CD4-positive, alpha-beta memory T cell (primary cell): ENCODE measurements around the gene ATAD3B. TPM values are rescaled to one million over a fixed set of nuclear protein-coding genes. Genes with fewer than 3 reads are reported as not detected.

ENCODE experiments used
- CTCF ChIA-PET: fragments of 350-600 bp; sonication (Branson Sonifier 250); formaldehyde crosslinking; loops from one replicate; lab custom pipeline; 2021; ENCODE audit warnings: inconsistent platforms; ENCODE audit not compliant: partially characterized antibody; lab: Charles Lee
- POLR2A ChIA-PET: fragments of 350-600 bp; sonication (Branson Sonifier 250); formaldehyde crosslinking; loops from one replicate; lab custom pipeline; 2021; ENCODE audit not compliant: partially characterized antibody; lab: Charles Lee
- DNase-seq, 5 donors: peaks; one replicate each; pipeline versions ENCODE4 v3.0.0 to v3.0.0-alpha.2; 2020 to 2022; ENCODE audit warnings: mixed read lengths in 1 of 5
- H3K27ac ChIP-seq: one replicate; pipeline ENCODE4 v1.7.0; 2013; ENCODE audit warnings: low read depth, low read length
- H3K27me3 ChIP-seq: 2 replicates; pipeline ENCODE4 v1.7.0; 2013; ENCODE audit warnings: mild to moderate bottlenecking, low read length, moderate library complexity; ENCODE audit not compliant: insufficient read depth
- H3K36me3 ChIP-seq: 2 replicates; pipeline ENCODE4 v1.7.0; 2013; ENCODE audit warnings: mild to moderate bottlenecking, low read length, moderate library complexity; ENCODE audit not compliant: insufficient read depth
- H3K4me1 ChIP-seq: 2 replicates; pipeline ENCODE4 v1.7.0; 2013; ENCODE audit warnings: mild to moderate bottlenecking, low read length, moderate library complexity; ENCODE audit not compliant: insufficient read depth
- H3K4me3 ChIP-seq, 2 donors: one replicate each; pipeline ENCODE4 v1.7.0; 2013; ENCODE audit warnings: low read length in 2 of 2, mild to moderate bottlenecking in 1 of 2
- H3K9me3 ChIP-seq, 2 donors: one replicate each; pipeline ENCODE4 v1.7.0; 2013; ENCODE audit warnings: low read length in 2 of 2, control low read depth in 1 of 2; ENCODE audit not compliant: control insufficient read depth in 1 of 2
- H3K27ac Mint-ChIP-seq, 7 donors: one replicate each; pipeline ENCODE4 v1.8.0; 2020 to 2021; ENCODE audit warnings: mixed read lengths in 7 of 7, mild to moderate bottlenecking in 6 of 7, inconsistent platforms in 3 of 7, moderate library complexity in 3 of 7
- H3K27me3 Mint-ChIP-seq, 2 donors: one replicate each; pipeline ENCODE4 v1.8.0; 2020 to 2021; ENCODE audit warnings: mixed read lengths in 2 of 2
- H3K36me3 Mint-ChIP-seq, 2 donors: one replicate each; pipeline ENCODE4 v1.8.0; 2020 to 2021; ENCODE audit warnings: mixed read lengths in 2 of 2, inconsistent platforms in 1 of 2, mild to moderate bottlenecking in 1 of 2
- H3K4me1 Mint-ChIP-seq, 4 donors: one replicate each; pipeline ENCODE4 v1.8.0; 2020 to 2021; ENCODE audit warnings: mixed read lengths in 4 of 4, mild to moderate bottlenecking in 1 of 4
- H3K4me3 Mint-ChIP-seq, 8 donors: one replicate each; pipeline ENCODE4 v1.8.0; 2020 to 2021; ENCODE audit warnings: mixed read lengths in 8 of 8, mild to moderate bottlenecking in 7 of 8, moderate library complexity in 6 of 8, inconsistent platforms in 3 of 8
- H3K9me3 Mint-ChIP-seq, 8 donors: one replicate each; pipeline ENCODE4 v1.8.0; 2020 to 2021; ENCODE audit warnings: mixed read lengths in 8 of 8, mild to moderate bottlenecking in 5 of 8, inconsistent platforms in 3 of 8, moderate library complexity in 1 of 8
- intact Hi-C: fragments of 100-400 bp; cut with micrococcal nuclease; formaldehyde crosslinking; loops from one replicate; pipeline ENCODE4 v1.15.1; 2023
- polyA plus RNA-seq, 2 donors: library from polyadenylated mRNA; unstranded; fragments of 300-500 nt; fragmentation: Illumina TruSeq; gene quantifications; one replicate each; pipeline ENCODE4 v1.2.3, GENCODE V29; 2021
- total RNA-seq, 2 experiments: library from RNA; stranded (reverse); gene quantifications; one replicate each; pipeline ENCODE4 v1.2.3, GENCODE V29; 2021

The ATAD3B gene
- total and polyA plus RNA-seq, 4 experiments from 2014 or later = 2.9 to 53.8 (median 29.6) TPM

GRCh38 chr1:1434131-1434823 lies 37.3 kb upstream of the ATAD3B start:
- no peak overlapping the region for H3K4me3 ChIP-seq
- peak overlapping the region in 1 of 8 donors; percentile 77 for H3K4me3 Mint-ChIP-seq
- H3K4me1 Mint-ChIP-seq = peaks cover 0 to 8% (median under 1%) of the 10 kb centered on the region in 4 donors
- H3K36me3 ChIP-seq = no peaks in the 10 kb centered on the region
- peaks cover 7% of the 10 kb centered on the region for H3K4me1 ChIP-seq
- H3K27me3 Mint-ChIP-seq = peaks cover 12 to 14% of the 10 kb centered on the region in 2 donors
- no peaks in the 10 kb centered on the region for H3K9me3 Mint-ChIP-seq
- H3K27ac ChIP-seq = no peak overlapping the region
- peak in 1 of 5 donors; percentile 37 for DNase-seq
- no peak overlapping the region for H3K27ac Mint-ChIP-seq
- intact Hi-C loops = no loop called here
- POLR2A ChIA-PET = no interaction called here
- peaks cover 24% of the 10 kb centered on the region for H3K27me3 ChIP-seq
- no peaks in the 10 kb centered on the region for H3K9me3 ChIP-seq
- CTCF ChIA-PET = no interaction called here
- H3K36me3 Mint-ChIP-seq = no peaks in the 10 kb centered on the region

- intact Hi-C loops = no loop called here
- no peak for DNase-seq
- CTCF ChIA-PET = no interaction called here
- Mint-ChIP-seq H3K4me1 (peaks cover 0 to 8% (median under 1%) of the 10 kb centered on the region in 4 donors), H3K36me3 (no peaks in the 10 kb centered on the region), H3K27me3 (peaks cover 10 to 12% of the 10 kb centered on the region in 2 donors), H3K9me3 (no peaks in the 10 kb centered on the region), H3K27ac (no peak overlapping the region), H3K4me3 (peak overlapping the region in 2 of 8 donors; percentile 15 to 77)
- POLR2A ChIA-PET = no interaction called here
- Histone ChIP-seq H3K4me3 (no peak overlapping the region), H3K27ac (no peak overlapping the region), H3K4me1 (peaks cover 7% of the 10 kb centered on the region), H3K9me3 (no peaks in the 10 kb centered on the region), H3K36me3 (no peaks in the 10 kb centered on the region), H3K27me3 (peaks cover 24% of the 10 kb centered on the region)
Observed at GRCh38 chr1:1434824-1435105, 36.8 kb upstream of the ATAD3B start.

DNA sequence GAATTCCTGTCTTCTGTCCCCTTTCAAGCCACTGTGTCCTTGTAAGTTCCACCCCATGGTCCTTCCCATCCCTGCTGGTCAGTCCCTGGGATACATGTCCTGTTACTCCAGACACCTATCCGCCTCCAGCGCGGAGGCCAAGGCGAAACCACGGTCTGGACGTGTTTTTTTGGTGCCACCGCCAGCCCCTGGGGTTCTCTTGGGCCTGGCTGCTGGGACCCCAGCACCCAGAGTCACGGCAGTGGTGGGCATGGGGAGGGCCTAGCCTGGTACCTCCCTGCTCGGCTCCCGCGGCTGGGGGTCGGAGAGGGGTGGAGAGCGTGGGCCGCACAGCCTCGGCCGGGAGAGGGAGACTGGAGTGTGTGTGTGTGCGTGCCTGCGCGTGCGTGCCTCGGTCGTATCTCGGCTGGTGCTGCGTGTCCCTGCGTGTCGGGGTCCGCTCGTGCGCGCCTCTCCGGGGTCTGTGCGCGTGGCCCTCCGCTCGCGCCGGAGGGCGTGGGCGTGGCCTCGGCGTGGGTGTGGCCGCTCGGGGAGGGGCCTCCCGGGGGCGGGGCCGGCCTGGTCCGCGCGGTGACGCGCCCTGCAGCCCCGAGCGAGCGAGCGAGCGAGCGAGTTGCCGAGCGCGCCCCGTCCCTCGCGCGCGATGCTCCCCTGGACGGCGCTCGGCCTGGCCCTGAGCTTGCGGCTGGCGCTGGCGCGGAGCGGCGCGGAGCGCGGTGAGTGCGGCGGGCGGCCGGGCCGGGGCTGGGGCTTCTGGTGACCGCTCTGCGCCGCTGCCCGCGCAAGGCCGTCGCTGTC lies 36.3 kb upstream of the ATAD3B start, which contains the start of gene VWA1:
Gene VWA1, plus strand, starts transcription at position 585 of the 798 bp plus-strand sequence. Its CDS starts 59 bp downstream, at position 644.
- intact Hi-C loops = no loop called here
- Histone ChIP-seq H3K4me1 (peaks cover 7% of the 10 kb centered on the region), H3K36me3 (no peaks in the 10 kb centered on the region), H3K9me3 (no peaks in the 10 kb centered on the region), H3K27me3 (peaks cover 24% of the 10 kb centered on the region), H3K27ac (no peak within 1 kb of the TSS), H3K4me3 (no peak within 1 kb of the TSS)
- H3K27me3 Mint-ChIP-seq = peaks cover 7 to 10% of the 10 kb centered on the region in 2 donors
- no peaks in the 10 kb centered on the region for H3K9me3 Mint-ChIP-seq
- H3K4me1 Mint-ChIP-seq = peaks cover 0 to 8% (median under 1%) of the 10 kb centered on the region in 4 donors
- H3K36me3 Mint-ChIP-seq = no peaks in the 10 kb centered on the region
- CTCF ChIA-PET = no interaction called here
- peak within 1 kb of the TSS in 6 of 8 donors; percentile 21 to 77 (median 49) for H3K4me3 Mint-ChIP-seq
- DNase-seq = peak; percentile 39 to 52 (median 43)
- POLR2A ChIA-PET = no interaction called here
- no peak within 1 kb of the TSS for H3K27ac Mint-ChIP-seq

DNA sequence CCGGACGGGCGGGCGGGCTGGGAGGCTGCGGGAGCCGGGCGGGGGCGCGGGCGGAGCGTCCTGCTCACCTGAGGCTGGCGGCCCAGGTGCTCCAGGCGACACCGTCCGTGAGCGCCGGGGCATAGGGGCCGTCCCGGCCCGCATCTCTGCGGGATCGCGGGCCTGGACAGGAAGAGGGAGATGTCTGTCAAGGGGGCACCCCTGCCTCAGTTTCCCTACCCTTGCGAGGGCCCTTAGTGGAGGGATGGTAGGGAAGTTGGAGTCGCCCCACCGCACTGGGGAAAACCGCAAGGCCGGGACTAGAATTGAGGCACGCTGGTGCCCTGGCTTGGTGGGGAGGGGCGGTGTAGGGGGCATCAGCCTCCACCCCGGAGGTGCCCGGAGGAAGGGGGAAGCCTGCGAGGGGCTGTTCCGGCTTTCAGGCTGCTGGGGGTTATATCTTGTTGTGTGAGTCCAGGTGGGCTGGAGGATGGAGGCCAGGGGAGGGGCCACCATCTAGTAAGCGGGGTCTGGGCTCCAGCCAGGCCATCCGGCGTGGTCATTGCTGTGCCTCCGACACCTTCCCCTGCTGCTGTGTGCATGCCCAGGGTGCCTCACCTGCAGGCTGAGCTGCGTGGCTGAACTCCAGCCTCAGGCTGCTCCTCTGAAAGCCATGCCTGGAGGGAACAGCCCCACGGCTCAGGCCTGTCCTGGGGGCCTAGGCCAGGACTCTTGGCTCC lies 35.5 kb upstream of the ATAD3B start:
- peaks cover 7% of the 10 kb centered on the region for H3K4me1 ChIP-seq
- no peaks in the 10 kb centered on the region for H3K9me3 Mint-ChIP-seq
- no peak overlapping the region for H3K27ac ChIP-seq
- POLR2A ChIA-PET = no interaction called here
- peak overlapping the region in 6 of 8 donors; percentile 21 to 72 (median 46) for H3K4me3 Mint-ChIP-seq
- H3K36me3 ChIP-seq = no peaks in the 10 kb centered on the region
- no peak overlapping the region for H3K27ac Mint-ChIP-seq
- H3K4me1 Mint-ChIP-seq = peaks cover 0 to 8% (median 3%) of the 10 kb centered on the region in 4 donors
- CTCF ChIA-PET = no interaction called here
- peaks cover 10 to 12% of the 10 kb centered on the region in 2 donors for H3K27me3 Mint-ChIP-seq
- peaks cover 24% of the 10 kb centered on the region for H3K27me3 ChIP-seq
- peak in 1 of 5 donors; percentile 33 for DNase-seq
- no peak overlapping the region for H3K4me3 ChIP-seq
- H3K36me3 Mint-ChIP-seq = no peaks in the 10 kb centered on the region
- intact Hi-C loops = no loop called here
- H3K9me3 ChIP-seq = no peaks in the 10 kb centered on the region

DNA sequence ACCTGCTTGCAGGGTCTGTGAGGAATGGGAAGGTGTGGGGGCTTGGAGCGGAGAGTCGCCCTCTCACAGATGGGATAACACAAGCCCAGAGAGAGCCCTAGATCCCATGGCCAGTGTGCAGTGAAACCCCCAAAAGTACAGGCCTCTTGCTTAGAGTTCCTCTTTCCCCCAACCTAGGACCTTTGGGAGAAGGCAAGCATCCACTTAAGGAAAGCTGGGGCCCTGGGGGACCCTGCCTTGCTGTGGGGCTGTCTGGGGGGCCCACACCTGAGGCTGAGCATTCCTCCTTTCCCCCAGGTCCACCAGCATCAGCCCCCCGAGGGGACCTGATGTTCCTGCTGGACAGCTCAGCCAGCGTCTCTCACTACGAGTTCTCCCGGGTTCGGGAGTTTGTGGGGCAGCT lies 34.9 kb upstream of the ATAD3B start:
- H3K4me1 Mint-ChIP-seq = peaks cover 0 to 8% (median 3%) of the 10 kb centered on the region in 4 donors
- H3K4me1 ChIP-seq = peaks cover 7% of the 10 kb centered on the region
- no peak overlapping the region for H3K27ac Mint-ChIP-seq
- ChIA-PET POLR2A (no interaction called here), CTCF (no interaction called here)
- H3K36me3 ChIP-seq = no peaks in the 10 kb centered on the region
- H3K4me3 ChIP-seq = no peak overlapping the region
- no peak overlapping the region for H3K27ac ChIP-seq
- H3K4me3 Mint-ChIP-seq = peak overlapping the region in 3 of 8 donors; percentile 51 to 72 (median 52)
- H3K27me3 ChIP-seq = peaks cover 24% of the 10 kb centered on the region
- H3K27me3 Mint-ChIP-seq = peaks cover 10 to 12% of the 10 kb centered on the region in 2 donors
- no peaks in the 10 kb centered on the region for H3K9me3 Mint-ChIP-seq
- H3K9me3 ChIP-seq = no peaks in the 10 kb centered on the region
- peak in 1 of 5 donors; percentile 25 for DNase-seq
- H3K36me3 Mint-ChIP-seq = no peaks in the 10 kb centered on the region
- intact Hi-C loops = no loop called here

DNA sequence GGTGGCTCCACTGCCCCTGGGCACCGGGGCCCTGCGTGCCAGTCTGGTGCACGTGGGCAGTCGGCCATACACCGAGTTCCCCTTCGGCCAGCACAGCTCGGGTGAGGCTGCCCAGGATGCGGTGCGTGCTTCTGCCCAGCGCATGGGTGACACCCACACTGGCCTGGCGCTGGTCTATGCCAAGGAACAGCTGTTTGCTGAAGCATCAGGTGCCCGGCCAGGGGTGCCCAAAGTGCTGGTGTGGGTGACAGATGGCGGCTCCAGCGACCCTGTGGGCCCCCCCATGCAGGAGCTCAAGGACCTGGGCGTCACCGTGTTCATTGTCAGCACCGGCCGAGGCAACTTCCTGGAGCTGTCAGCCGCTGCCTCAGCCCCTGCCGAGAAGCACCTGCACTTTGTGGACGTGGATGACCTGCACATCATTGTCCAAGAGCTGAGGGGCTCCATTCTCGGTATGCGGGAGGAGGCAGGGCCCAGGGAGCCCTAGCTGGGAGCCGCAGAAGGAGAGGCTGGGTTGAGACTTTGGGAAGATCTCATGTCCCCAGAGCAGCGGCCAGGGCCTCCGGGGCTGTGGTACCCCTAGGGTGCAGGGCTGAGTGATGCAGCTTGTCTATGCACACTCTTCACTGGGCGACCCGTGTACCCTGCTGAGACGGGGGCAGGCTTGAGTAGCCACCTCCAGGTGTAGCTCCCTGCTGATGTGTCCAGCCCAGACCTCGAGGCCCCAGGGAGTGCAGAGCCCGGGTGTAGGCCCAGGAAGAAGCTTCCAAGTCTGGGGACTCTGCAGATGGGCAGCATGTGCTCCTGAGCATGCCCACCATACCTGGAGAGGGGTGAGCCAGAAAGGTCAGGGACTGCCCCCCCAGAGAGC lies 34.3 kb upstream of the ATAD3B start:
- no peaks in the 10 kb centered on the region for H3K9me3 Mint-ChIP-seq
- Histone ChIP-seq H3K4me1 (peaks cover 7% of the 10 kb centered on the region), H3K27ac (no peak overlapping the region), H3K27me3 (peaks cover 24% of the 10 kb centered on the region), H3K36me3 (no peaks in the 10 kb centered on the region), H3K9me3 (no peaks in the 10 kb centered on the region), H3K4me3 (no peak overlapping the region)
- CTCF ChIA-PET = no interaction called here
- H3K36me3 Mint-ChIP-seq = no peaks in the 10 kb centered on the region
- intact Hi-C loops = no loop called here
- no peak overlapping the region for H3K27ac Mint-ChIP-seq
- POLR2A ChIA-PET = no interaction called here
- peaks cover 10 to 12% of the 10 kb centered on the region in 2 donors for H3K27me3 Mint-ChIP-seq
- no peak overlapping the region for H3K4me3 Mint-ChIP-seq
- peak in 1 of 5 donors; percentile 35 for DNase-seq
- H3K4me1 Mint-ChIP-seq = peaks cover 0 to 8% (median 3%) of the 10 kb centered on the region in 4 donors
